Nephron progenitor cell (in vitro differentiated cells): ENCODE results near the gene ZNF524.

Experiments
- DNase-seq: peaks from one replicate; pipeline ENCODE4 v3.0.0; 2021
- H3K27ac Mint-ChIP-seq: 2 replicates; pipeline ENCODE4 v1.8.0; 2021; ENCODE audit warnings: mild to moderate bottlenecking, moderate library complexity, mixed read lengths
- H3K27me3 Mint-ChIP-seq: 2 replicates; pipeline ENCODE4 v1.8.0; 2021; ENCODE audit warnings: mild to moderate bottlenecking, low read depth, mixed read lengths; ENCODE audit not compliant: poor library complexity
- H3K36me3 Mint-ChIP-seq: 2 replicates; pipeline ENCODE4 v1.8.0; 2021; ENCODE audit warnings: low read depth, mixed read lengths
- H3K4me1 Mint-ChIP-seq: 2 replicates; pipeline ENCODE4 v1.8.0; 2021; ENCODE audit warnings: mixed read lengths
- H3K4me3 Mint-ChIP-seq: 2 replicates; pipeline ENCODE4 v1.8.0; 2021; ENCODE audit warnings: mild to moderate bottlenecking, moderate library complexity, mixed read lengths
- H3K9me3 Mint-ChIP-seq: 2 replicates; pipeline ENCODE4 v1.8.0; 2021; ENCODE audit warnings: mild to moderate bottlenecking, moderate library complexity, mixed read lengths
- TF ChIP-seq, protein P1 (sequence below): fragments of 200-600 bp; sonication (generic); IDR thresholded peaks from 2 replicates; pipeline ENCODE4 v1.5.0; 2021; ENCODE audit warnings: antibody characterized with exemption

ZNF524 gene

GRCh38 chr19:55599842-55600661 lies at the start of gene ZNF524:
ZNF524 (plus strand) TSS chr19:55600288; CDS start chr19:55602113, 1,825 bp downstream.
- TF ChIP-seq, protein P1, sequence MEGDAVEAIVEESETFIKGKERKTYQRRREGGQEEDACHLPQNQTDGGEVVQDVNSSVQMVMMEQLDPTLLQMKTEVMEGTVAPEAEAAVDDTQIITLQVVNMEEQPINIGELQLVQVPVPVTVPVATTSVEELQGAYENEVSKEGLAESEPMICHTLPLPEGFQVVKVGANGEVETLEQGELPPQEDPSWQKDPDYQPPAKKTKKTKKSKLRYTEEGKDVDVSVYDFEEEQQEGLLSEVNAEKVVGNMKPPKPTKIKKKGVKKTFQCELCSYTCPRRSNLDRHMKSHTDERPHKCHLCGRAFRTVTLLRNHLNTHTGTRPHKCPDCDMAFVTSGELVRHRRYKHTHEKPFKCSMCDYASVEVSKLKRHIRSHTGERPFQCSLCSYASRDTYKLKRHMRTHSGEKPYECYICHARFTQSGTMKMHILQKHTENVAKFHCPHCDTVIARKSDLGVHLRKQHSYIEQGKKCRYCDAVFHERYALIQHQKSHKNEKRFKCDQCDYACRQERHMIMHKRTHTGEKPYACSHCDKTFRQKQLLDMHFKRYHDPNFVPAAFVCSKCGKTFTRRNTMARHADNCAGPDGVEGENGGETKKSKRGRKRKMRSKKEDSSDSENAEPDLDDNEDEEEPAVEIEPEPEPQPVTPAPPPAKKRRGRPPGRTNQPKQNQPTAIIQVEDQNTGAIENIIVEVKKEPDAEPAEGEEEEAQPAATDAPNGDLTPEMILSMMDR, result no peak
- Mint-ChIP-seq H3K4me3 (peak within 1 kb of the TSS; percentile 96), H3K36me3 (peaks cover 41% of the 10 kb centered on the region), H3K4me1 (peaks cover 43% of the 10 kb centered on the region), H3K9me3 (peaks cover 10% of the 10 kb centered on the region), H3K27ac (peak within 1 kb of the TSS; percentile 99), H3K27me3 (no peaks in the 10 kb centered on the region)
- DNase-seq, result peak; percentile 87

DNA sequence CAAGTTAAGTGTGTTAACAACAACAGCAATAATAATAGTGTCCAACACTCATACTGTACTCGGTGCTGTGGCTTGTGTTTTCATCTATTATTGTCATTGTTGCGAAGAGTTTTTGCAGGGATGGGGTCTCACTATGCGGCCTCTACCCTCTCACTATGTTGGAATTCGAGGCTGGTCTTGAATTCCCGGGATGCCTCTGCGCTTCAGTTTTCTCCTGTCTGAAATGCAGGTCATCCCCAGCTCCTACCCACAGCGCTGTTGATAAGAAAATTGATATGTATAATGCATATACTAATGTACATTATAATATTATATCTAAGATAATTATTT lies 49.8 kb upstream of the ZNF524 start:
- DNase-seq, result no peak
- peaks cover 30% of the 10 kb centered on the region for H3K27me3 Mint-ChIP-seq
- TF ChIP-seq, protein P1, result no peak
- peak overlapping the region; percentile 95 for H3K27ac Mint-ChIP-seq
- peak overlapping the region; percentile 64 for H3K4me3 Mint-ChIP-seq
- no peaks in the 10 kb centered on the region for H3K9me3 Mint-ChIP-seq
- peaks cover 91% of the 10 kb centered on the region for H3K4me1 Mint-ChIP-seq
- H3K36me3 Mint-ChIP-seq, result no peaks in the 10 kb centered on the region

- TF ChIP-seq, protein P1, result no peak
- no peak overlapping the region for H3K27ac Mint-ChIP-seq
- DNase-seq, result no peak
- no peaks in the 10 kb centered on the region for H3K9me3 Mint-ChIP-seq
- peaks cover 79% of the 10 kb centered on the region for H3K4me1 Mint-ChIP-seq
- peaks cover 36% of the 10 kb centered on the region for H3K27me3 Mint-ChIP-seq
- no peaks in the 10 kb centered on the region for H3K36me3 Mint-ChIP-seq
- H3K4me3 Mint-ChIP-seq, result peak overlapping the region; percentile 55
These were observed 47.9 kb upstream of the ZNF524 start for GRCh38 chr19:55552206-55552605.

DNA sequence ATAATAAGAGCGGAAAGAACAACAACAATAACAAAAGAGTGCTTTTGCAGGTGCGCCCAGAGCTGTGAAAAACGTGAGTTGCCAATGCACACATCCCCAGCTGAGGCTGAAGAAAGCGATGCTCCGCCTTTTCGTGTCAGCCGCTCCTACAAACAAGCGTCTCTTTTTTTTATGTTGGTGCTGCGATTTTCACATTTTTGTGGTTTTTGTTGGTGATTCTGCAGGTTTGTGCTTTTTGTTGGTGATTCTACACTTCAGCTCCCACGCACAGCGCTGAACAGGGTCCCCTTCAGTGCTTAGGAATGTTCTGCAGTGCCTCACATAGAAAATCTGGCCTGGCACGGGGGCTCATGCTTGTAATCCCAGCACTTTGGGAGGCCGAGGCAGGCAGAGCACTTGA lies 47.5 kb upstream of the ZNF524 start:
- peaks cover 79% of the 10 kb centered on the region for H3K4me1 Mint-ChIP-seq
- no peak for DNase-seq
- TF ChIP-seq, protein P1, result no peak
- no peak overlapping the region for H3K4me3 Mint-ChIP-seq
- no peaks in the 10 kb centered on the region for H3K36me3 Mint-ChIP-seq
- H3K27ac Mint-ChIP-seq, result peak overlapping the region; percentile 15
- H3K9me3 Mint-ChIP-seq, result no peaks in the 10 kb centered on the region
- peaks cover 36% of the 10 kb centered on the region for H3K27me3 Mint-ChIP-seq

DNA sequence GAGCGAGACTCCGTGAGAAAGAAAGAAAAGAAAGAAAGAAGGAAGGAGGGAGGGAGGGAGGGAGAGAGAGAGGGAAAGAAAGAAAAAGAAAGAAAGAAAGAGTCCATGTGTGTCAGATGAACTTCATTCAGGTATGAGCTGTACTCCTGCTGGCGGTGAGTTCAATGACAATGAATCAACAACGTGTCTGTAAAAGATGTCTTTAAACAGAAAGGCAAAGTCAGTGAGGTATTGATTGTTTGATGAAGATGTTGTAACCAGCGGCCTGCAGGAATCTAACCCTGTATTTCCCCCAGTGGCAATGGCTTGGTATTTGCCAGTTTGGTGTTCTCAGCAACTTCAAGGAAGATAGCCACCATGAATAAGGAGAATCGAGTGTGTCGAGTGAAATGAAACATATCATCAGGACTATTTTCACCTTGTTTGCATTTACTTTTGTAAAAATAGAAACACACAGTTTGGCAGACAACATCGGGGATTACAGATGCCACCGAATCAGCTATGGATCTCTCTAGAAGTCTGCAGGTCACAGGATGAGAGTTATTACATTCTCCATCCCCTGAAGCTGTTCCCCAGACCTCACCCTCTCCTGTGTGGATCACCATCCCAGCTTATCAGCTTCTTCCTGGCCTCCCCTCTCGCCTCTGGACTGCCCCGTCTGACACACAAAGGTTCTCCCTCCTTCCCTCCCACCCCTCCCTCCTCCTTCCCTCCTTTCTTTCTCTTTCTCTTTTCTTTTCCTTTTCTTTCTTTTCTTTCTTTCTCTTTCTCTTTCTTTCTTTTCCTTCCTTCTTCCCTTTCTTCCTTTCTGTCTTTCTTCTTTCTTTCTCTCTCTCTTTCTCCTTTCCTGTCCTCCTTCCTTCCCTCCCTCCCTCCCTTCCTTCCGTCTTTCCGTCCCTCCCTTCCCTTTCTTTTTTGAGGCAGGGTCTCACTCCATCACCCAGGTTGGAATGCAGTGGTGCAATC lies 46.6 kb upstream of the ZNF524 start:
- Mint-ChIP-seq H3K27me3 (peaks cover 36% of the 10 kb centered on the region), H3K27ac (peak overlapping the region; percentile 15), H3K36me3 (no peaks in the 10 kb centered on the region), H3K4me1 (peaks cover 77% of the 10 kb centered on the region), H3K9me3 (no peaks in the 10 kb centered on the region), H3K4me3 (no peak overlapping the region)
- TF ChIP-seq, protein P1, result no peak
- DNase-seq, result no peak
